ENCODE data around the gene TBCCD1.

TBCCD1 gene

GRCh38 chr3:186551387-186551786 lies 15.8 kb downstream of the TBCCD1 start:
- no peak for TF ChIP-seq CTCF (conservative IDR thresholded peaks at IDR 0.05; ENCODE audit: low read length)
- no peak for DNase-seq (ENCODE audit: low read depth)

GRCh38 chr3:186549497-186549896 lies 17.6 kb downstream of the TBCCD1 start:
- no peak overlapping the region for H3K4me3 ChIP-seq (ENCODE audit: low read length)
- DNase-seq (ENCODE audit: low read depth): no peak
- no peak for TF ChIP-seq CTCF (conservative IDR thresholded peaks at IDR 0.05; ENCODE audit: low read length)

More at GRCh38 chr3:186551387-186551786, 15.8 kb downstream of the TBCCD1 start:
- H3K4me3 ChIP-seq (ENCODE audit: low read length): no peak overlapping the region

- TF ChIP-seq CTCF (conservative IDR thresholded peaks at IDR 0.05; ENCODE audit: low read length): no peak
- DNase-seq (ENCODE audit: low read depth): peak; percentile 20
- H3K4me3 ChIP-seq (ENCODE audit: low read length): no peak within 1 kb of the TSS
Observed at GRCh38 chr3:186544281-186544680, 22.9 kb downstream of the TBCCD1 start, which contains the start of gene CRYGS. CRYGS (minus strand) TSS chr3:186544380; CDS start chr3:186544326, 54 bp downstream.

- no peak for TF ChIP-seq CTCF (conservative IDR thresholded peaks at IDR 0.05; ENCODE audit: low read length)
- DNase-seq (ENCODE audit: low read depth): no peak
Observed at GRCh38 chr3:186540835-186541226, 26.3 kb downstream of the TBCCD1 start.

GRCh38 chr3:186540221-186540834 lies 26.8 kb downstream of the TBCCD1 start:
- peak; percentile 65 for TF ChIP-seq CTCF (conservative IDR thresholded peaks at IDR 0.05; ENCODE audit: low read length)
- DNase-seq (ENCODE audit: low read depth): peak; percentile 61
- no peak overlapping the region for H3K4me3 ChIP-seq (ENCODE audit: low read length)

More at GRCh38 chr3:186540835-186541226, 26.3 kb downstream of the TBCCD1 start:
- no peak overlapping the region for H3K4me3 ChIP-seq (ENCODE audit: low read length)

- no peak overlapping the region for H3K4me3 ChIP-seq (ENCODE audit: low read length)
- no peak for DNase-seq (ENCODE audit: low read depth)
- TF ChIP-seq CTCF (conservative IDR thresholded peaks at IDR 0.05; ENCODE audit: low read length): no peak
Observed at GRCh38 chr3:186538779-186539178, 28.4 kb downstream of the TBCCD1 start.

Measured in AG10803 (cell line).